ENCODE data around the gene SYNE2. TPM values are rescaled to one million over a fixed set of nuclear protein-coding genes. Genes with fewer than 3 reads are reported as not detected.
"Not testable (repeated sequence)": the region's sequence is repeated elsewhere in the genome, so short reads cannot be mapped to it uniquely, and the experiment has no call there.

SYNE2 gene
- total RNA-seq, 2 experiments from 2014 or later = 192 to 218 TPM

- ChIA-PET CTCF (no interaction called here), POLR2A (no interaction called here)
- Mint-ChIP-seq H3K27me3 (no peaks in the 10 kb centered on the region), H3K4me1 (no peaks in the 10 kb centered on the region), H3K27ac (no peak overlapping the region), H3K36me3 (ENCODE audit: low read depth) (peaks cover 47% of the 10 kb centered on the region), H3K4me3 (no peak overlapping the region), H3K9me3 (no peaks in the 10 kb centered on the region)
- no peak for DNase-seq
These were observed 182.3 kb downstream of the SYNE2 start for GRCh38 chr14:64035143-64035542.

DNA sequence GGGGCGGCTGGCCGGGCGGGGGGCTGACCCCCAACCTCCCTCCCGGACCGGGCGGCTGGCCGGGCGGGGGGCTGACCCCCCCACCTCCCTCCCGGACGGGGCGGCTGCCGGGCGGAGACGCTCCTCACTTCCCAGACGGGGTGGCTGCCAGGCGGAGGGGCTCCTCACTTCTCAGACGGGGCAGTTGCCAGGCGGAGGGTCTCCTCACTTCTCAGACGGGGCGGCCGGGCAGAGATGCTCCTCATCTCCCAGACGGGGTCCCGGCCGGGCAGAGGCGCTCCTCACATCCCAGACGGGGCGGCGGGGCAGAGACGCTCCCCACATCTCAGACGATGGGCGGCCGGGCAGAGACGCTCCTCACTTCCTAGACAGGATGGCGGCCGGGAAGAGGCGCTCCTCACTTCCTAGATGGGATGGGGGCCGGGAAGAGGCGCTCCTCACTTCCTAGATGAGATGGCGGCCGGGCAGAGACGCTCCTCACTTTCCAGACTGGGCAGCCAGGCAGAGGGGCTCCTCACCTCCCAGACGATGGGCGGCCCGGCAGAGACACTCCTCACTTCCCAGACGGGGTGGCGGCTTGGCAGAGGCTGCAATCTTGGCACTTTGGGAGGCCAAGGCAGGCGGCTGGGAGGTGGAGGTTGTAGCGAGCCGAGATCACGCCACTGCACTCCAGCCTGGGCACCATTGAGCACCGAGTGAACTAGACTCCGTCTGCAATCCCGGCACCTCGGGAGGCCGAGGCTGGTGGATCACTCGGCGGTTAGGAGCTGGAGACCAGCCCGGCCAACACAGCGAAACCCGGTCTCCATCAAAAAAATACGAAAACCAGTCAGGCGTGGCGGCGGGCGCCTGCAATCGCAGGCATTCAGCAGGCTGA is 185.3 kb downstream of the SYNE2 start:
- not testable (repeated sequence) for H3K27me3 Mint-ChIP-seq

GRCh38 chr14:64038841-64039542 is 186.2 kb downstream of the SYNE2 start:
- peaks cover 1% of the 10 kb centered on the region for H3K4me1 Mint-ChIP-seq
- no peaks in the 10 kb centered on the region for H3K27me3 Mint-ChIP-seq
- peaks cover 9% of the 10 kb centered on the region for H3K9me3 Mint-ChIP-seq
- DNase-seq = no peak
- peaks cover 56% of the 10 kb centered on the region for H3K36me3 Mint-ChIP-seq (ENCODE audit: low read depth)
- no peak overlapping the region for H3K4me3 Mint-ChIP-seq
- CTCF ChIA-PET = no interaction called here
- POLR2A ChIA-PET = no interaction called here
- no peak overlapping the region for H3K27ac Mint-ChIP-seq

More for the DNA sequence above, 185.3 kb downstream of the SYNE2 start:
- DNase-seq, H3K9me3 Mint-ChIP-seq, H3K4me1 Mint-ChIP-seq, POLR2A ChIA-PET, H3K27ac Mint-ChIP-seq, H3K4me3 Mint-ChIP-seq, CTCF ChIA-PET: not testable (repeated sequence)
- H3K36me3 Mint-ChIP-seq (ENCODE audit: low read depth) = peaks cover 50% of the 10 kb centered on the region

GRCh38 chr14:64040044-64040443 is 187.2 kb downstream of the SYNE2 start:
- Mint-ChIP-seq H3K27me3 (no peaks in the 10 kb centered on the region), H3K4me3 (no peak overlapping the region), H3K9me3 (peaks cover 9% of the 10 kb centered on the region), H3K4me1 (peaks cover 1% of the 10 kb centered on the region), H3K36me3 (ENCODE audit: low read depth) (peaks cover 57% of the 10 kb centered on the region), H3K27ac (no peak overlapping the region)
- CTCF ChIA-PET = no interaction called here
- DNase-seq = no peak
- POLR2A ChIA-PET = no interaction called here

GRCh38 chr14:64043296-64043695 is 190.5 kb downstream of the SYNE2 start:
- H3K4me1 Mint-ChIP-seq, H3K4me3 Mint-ChIP-seq, DNase-seq, H3K27ac Mint-ChIP-seq, POLR2A ChIA-PET, H3K27me3 Mint-ChIP-seq, CTCF ChIA-PET, H3K9me3 Mint-ChIP-seq: not testable (repeated sequence)
- H3K36me3 Mint-ChIP-seq (ENCODE audit: low read depth) = peaks cover 58% of the 10 kb centered on the region

GRCh38 chr14:64045091-64045490 is 192.3 kb downstream of the SYNE2 start:
- Mint-ChIP-seq H3K4me3 (no peak overlapping the region), H3K36me3 (ENCODE audit: low read depth) (peaks cover 64% of the 10 kb centered on the region), H3K4me1 (peaks cover 1% of the 10 kb centered on the region), H3K9me3 (peaks cover 9% of the 10 kb centered on the region), H3K27ac (no peak overlapping the region), H3K27me3 (no peaks in the 10 kb centered on the region)
- ChIA-PET CTCF (interaction anchor here (1.0 kb wide), 1 partner anchor 22 kb away, joined by 3 read pairs; no protein-coding TSS in a partner anchor), POLR2A (no interaction called here)
- no peak for DNase-seq

DNA sequence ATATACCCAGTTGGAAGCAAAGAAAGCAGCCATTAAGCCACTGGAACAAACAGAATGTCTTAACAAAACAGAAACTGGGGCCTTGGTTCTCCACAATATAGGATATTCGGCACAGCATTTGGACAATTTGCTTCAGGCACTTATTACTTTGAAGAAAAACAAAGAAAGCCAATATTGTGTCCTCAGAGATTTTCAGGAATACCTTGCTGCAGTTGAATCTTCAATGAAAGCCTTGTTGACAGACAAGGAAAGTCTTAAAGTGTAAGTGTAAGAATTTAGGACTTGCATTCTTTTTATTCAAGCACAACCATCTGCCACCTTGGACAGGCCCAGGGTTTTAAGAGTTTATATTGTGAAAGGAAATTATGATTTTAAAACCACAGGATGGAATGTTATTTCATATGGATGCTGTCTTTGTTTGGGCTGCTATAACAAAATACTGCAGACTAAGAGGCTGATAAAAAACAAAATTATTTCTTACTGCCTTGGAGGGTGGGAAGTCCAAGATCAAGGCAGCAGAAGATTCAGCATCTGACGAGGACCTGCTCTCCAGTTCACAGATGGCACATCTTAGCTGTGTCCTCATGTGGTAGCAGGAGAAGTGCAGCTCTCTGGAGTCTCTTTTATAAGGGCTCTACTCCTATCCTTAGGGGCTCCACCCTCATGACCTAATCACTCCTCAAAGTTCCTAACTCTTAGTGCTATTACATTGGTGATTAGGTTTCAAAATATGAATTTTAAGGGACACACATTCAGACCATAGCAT is 197.0 kb downstream of the SYNE2 start:
- Mint-ChIP-seq H3K36me3 (ENCODE audit: low read depth) (peaks cover 54% of the 10 kb centered on the region), H3K27me3 (no peaks in the 10 kb centered on the region), H3K4me3 (no peak overlapping the region), H3K9me3 (no peaks in the 10 kb centered on the region), H3K4me1 (no peaks in the 10 kb centered on the region), H3K27ac (no peak overlapping the region)
- ChIA-PET POLR2A (no interaction called here), CTCF (no interaction called here)
- no peak for DNase-seq

DNA sequence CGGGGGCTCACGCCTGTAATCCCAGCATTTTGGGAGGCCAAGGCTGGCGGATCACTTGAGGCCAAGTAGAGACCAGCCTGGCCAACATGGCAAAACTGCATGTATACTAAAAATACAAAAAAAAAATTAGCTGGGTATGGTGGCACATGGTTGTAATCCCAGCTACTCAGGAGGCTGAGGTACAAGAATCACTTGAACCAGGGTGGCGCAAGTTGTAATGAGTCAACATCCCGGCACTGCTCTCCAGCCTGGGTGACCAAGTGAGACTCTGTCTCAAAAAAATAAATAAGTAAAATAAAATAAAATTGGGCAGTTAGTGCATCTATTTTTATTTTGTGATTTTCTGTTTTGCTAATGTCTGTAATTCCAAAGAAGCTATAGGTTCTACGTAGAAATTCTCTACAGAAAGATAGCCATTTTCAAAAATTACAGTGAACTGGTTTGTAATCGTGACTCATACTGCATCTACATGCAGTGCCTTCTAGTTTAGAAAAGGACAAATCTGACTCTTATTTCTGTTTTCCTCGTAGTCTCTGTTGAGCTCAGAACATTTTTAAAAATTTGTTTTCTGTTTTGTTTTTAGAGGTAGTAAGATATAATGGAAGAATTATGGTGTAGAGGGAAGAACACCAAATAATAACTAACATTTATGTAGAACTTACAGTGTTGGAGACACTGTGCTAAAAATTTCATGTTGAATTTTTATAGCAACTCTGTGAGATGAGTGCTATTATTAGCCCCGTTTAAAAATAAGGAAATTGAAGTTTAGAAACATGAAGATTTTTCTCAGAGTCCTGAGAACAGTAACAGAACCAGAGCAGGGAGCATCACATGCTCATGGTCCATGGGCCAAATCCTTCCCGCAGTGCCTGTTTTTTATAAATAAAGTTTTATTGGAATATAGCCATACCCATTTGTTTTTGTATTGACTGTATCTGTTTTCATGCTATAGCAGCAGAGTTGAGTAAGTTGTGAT is 201.2 kb downstream of the SYNE2 start:
- CTCF ChIA-PET = no interaction called here
- POLR2A ChIA-PET = no interaction called here
- DNase-seq = no peak
- no peaks in the 10 kb centered on the region for H3K4me1 Mint-ChIP-seq
- no peak overlapping the region for H3K4me3 Mint-ChIP-seq
- no peaks in the 10 kb centered on the region for H3K27me3 Mint-ChIP-seq
- no peak overlapping the region for H3K27ac Mint-ChIP-seq
- peaks cover 52% of the 10 kb centered on the region for H3K36me3 Mint-ChIP-seq (ENCODE audit: low read depth)
- H3K9me3 Mint-ChIP-seq = no peaks in the 10 kb centered on the region

GRCh38 chr14:64059454-64060198 is 206.8 kb downstream of the SYNE2 start:
- no peak for DNase-seq
- no peaks in the 10 kb centered on the region for H3K4me1 Mint-ChIP-seq
- POLR2A ChIA-PET = no interaction called here
- H3K36me3 Mint-ChIP-seq (ENCODE audit: low read depth) = peaks cover 54% of the 10 kb centered on the region
- CTCF ChIA-PET = no interaction called here
- H3K4me3 Mint-ChIP-seq = no peak overlapping the region
- no peaks in the 10 kb centered on the region for H3K9me3 Mint-ChIP-seq
- no peaks in the 10 kb centered on the region for H3K27me3 Mint-ChIP-seq
- H3K27ac Mint-ChIP-seq = no peak overlapping the region

DNA sequence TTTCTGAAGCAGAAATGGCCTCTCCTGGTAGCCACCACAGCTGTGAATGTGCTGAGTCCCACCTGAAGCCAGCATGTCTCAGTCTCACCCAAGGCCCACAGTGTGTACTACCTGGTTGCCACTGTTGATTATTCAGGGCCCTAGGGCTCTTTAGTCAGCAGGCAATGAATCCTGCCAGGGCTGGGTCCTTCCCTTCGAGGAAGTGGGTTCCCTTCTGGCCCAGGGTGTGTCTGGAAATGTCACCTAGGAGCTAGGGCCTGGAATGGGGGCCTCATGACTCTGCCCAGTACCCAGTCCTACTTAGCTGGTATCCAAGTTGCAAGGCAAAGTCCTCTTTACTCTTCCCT is 207.4 kb downstream of the SYNE2 start:
- CTCF ChIA-PET = no interaction called here
- Mint-ChIP-seq H3K27me3 (no peaks in the 10 kb centered on the region), H3K4me3 (no peak overlapping the region), H3K36me3 (ENCODE audit: low read depth) (peaks cover 56% of the 10 kb centered on the region), H3K4me1 (no peaks in the 10 kb centered on the region), H3K27ac (no peak overlapping the region), H3K9me3 (no peaks in the 10 kb centered on the region)
- POLR2A ChIA-PET = interaction anchor here (0.7 kb wide), 1 partner anchor 38 kb away, joined by 3 read pairs; no protein-coding TSS in a partner anchor
- DNase-seq = no peak

DNA sequence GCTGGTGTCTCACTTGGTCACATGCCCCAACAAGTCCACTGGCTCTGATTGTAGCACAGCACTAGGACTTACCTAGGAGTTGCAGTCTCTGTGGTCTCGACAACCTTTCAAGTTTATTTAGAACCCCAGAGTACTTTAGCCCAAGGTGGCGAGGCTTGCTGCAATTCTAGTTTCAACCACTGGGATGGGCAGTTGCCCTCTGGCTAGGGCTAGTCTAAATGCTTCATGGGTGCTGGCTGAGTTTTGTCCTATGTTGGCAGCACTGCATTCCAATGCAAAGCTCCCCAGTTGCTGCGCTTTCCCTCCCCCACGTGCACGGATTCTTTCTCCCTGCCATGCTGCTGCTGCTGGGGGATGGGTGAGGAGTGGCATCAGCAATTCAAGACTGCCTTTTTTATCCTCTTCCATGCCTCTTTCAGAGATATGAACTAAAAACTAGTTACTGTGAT is 207.9 kb downstream of the SYNE2 start:
- no peaks in the 10 kb centered on the region for H3K9me3 Mint-ChIP-seq
- DNase-seq = no peak
- H3K4me3 Mint-ChIP-seq = no peak overlapping the region
- no peaks in the 10 kb centered on the region for H3K27me3 Mint-ChIP-seq
- no peak overlapping the region for H3K27ac Mint-ChIP-seq
- no peaks in the 10 kb centered on the region for H3K4me1 Mint-ChIP-seq
- H3K36me3 Mint-ChIP-seq (ENCODE audit: low read depth) = peaks cover 59% of the 10 kb centered on the region
- ChIA-PET CTCF (interaction anchor here (0.6 kb wide), 1 partner anchor 17 kb away, joined by 3 read pairs; no protein-coding TSS in a partner anchor), POLR2A (interaction anchor here (0.7 kb wide), 1 partner anchor 38 kb away, joined by 3 read pairs; no protein-coding TSS in a partner anchor)
